ENCODE measurements around the gene MAN1C1.

DNA sequence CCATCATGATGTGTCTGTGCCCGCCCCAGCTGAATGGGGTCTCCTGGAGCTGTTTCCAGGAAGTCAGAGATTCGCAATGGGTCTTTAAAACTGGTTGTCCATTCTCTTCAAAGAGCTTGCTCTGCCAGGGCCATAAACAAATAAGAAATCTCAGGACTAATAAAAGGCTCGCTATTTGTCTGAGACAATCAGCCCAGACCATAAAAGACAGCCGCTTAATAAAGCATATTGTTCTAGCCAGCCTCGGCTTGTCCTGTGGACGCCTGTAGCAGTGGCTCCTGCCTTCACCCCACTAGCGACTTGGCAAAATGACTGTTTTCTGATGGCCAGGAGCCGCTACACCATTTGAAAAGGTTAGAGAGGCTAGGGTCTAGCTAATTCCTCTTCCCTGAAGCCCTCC is 162.8 kb downstream of the MAN1C1 start:
- TF ChIP-seq CTCF (IDR thresholded peaks at IDR 0.05) (no peak), POLR2A (IDR thresholded peaks at IDR 0.05) (no peak)
